Measurements from ENCODE around the gene SUDS3. TPM values are rescaled to one million over a fixed set of nuclear protein-coding genes. Genes with fewer than 3 reads are reported as not detected.

SUDS3 gene
- total and polyA plus RNA-seq, 7 donors, result 8.3 to 27.8 (median 18.9) TPM

Other genes starting within 250 kb of the SUDS3 start
- 100 to 1,000 TPM; 211 to 326 (median 249) TPM for gene PEBP1, start 240.4 kb upstream of the SUDS3 start, total RNA-seq
- 100 to 1,000 TPM; 144 to 287 (median 258) TPM for gene PEBP1, start 240.4 kb upstream of the SUDS3 start, polyA plus RNA-seq
- 10 to 100 TPM; 13.5 to 18.4 (median 18.2) TPM for gene TAOK3, start 3.6 kb upstream of the SUDS3 start, total RNA-seq
- gene TAOK3, start 3.6 kb upstream of the SUDS3 start, polyA plus RNA-seq, result 10 to 100 TPM in 1 of 3 donors, 1 to 10 TPM in 2; 6.5 to 22.2 (median 7.5) TPM